ENCODE measurements around the gene DTWD1.
"Not testable (repeated sequence)": the region's sequence is repeated elsewhere in the genome, so short reads cannot be mapped to it uniquely, and the experiment has no call there.

The DTWD1 gene

GRCh38 chr15:49620658-49621368, at the start of gene DTWD1, which contains the start of gene FAM227B:
TSS of gene DTWD1 (plus strand) at chr15:49621048. CDS start at chr15:49625168, 4,120 bp downstream.
TSS of gene FAM227B (minus strand) at chr15:49620818. CDS start at chr15:49615171, 5,647 bp downstream.
- DNase-seq: peak; percentile 92

GRCh38 chr15:49573421-49573820, 47.4 kb upstream of the DTWD1 start:
- DNase-seq: no peak

GRCh38 chr15:49589030-49589429, 31.8 kb upstream of the DTWD1 start:
- DNase-seq: no peak

GRCh38 chr15:49592829-49593316, 28.0 kb upstream of the DTWD1 start:
- DNase-seq: not testable (repeated sequence)

GRCh38 chr15:49604625-49605409, 16.0 kb upstream of the DTWD1 start:
- DNase-seq: no peak

GRCh38 chr15:49605588-49605987, 15.3 kb upstream of the DTWD1 start:
- no peak for DNase-seq

- DNase-seq: no peak
Measured at GRCh38 chr15:49606594-49606993, 14.3 kb upstream of the DTWD1 start.

GRCh38 chr15:49610157-49610918, 10.5 kb upstream of the DTWD1 start:
- DNase-seq: no peak

GRCh38 chr15:49612240-49612639, 8.6 kb upstream of the DTWD1 start:
- DNase-seq: not testable (repeated sequence)

GRCh38 chr15:49619226-49619625, 1.6 kb upstream of the DTWD1 start:
- no peak for DNase-seq

- no peak for DNase-seq
Measured at GRCh38 chr15:49620199-49620598, 649 bp upstream of the DTWD1 start.

GRCh38 chr15:49621401-49621811, 558 bp downstream of the DTWD1 start:
- peak; percentile 13 for DNase-seq

GRCh38 chr15:49621887-49622286, 1.0 kb downstream of the DTWD1 start:
- no peak for DNase-seq

GRCh38 chr15:49622561-49622960, 1.7 kb downstream of the DTWD1 start:
- DNase-seq: no peak

GRCh38 chr15:49624056-49624455, 3.2 kb downstream of the DTWD1 start:
- no peak for DNase-seq

GRCh38 chr15:49625460-49626036, 4.7 kb downstream of the DTWD1 start:
- no peak for DNase-seq

- DNase-seq: no peak
Measured at GRCh38 chr15:49627407-49627877, 6.6 kb downstream of the DTWD1 start.

GRCh38 chr15:49628379-49628778, 7.5 kb downstream of the DTWD1 start:
- DNase-seq: no peak

GRCh38 chr15:49637857-49638256, 17.0 kb downstream of the DTWD1 start:
- no peak for DNase-seq

GRCh38 chr15:49644364-49644794, 23.5 kb downstream of the DTWD1 start:
- DNase-seq: no peak

- DNase-seq: no peak
Measured at GRCh38 chr15:49645277-49645676, 24.4 kb downstream of the DTWD1 start.

GRCh38 chr15:49645941-49646340, 25.1 kb downstream of the DTWD1 start:
- DNase-seq: peak; percentile 32

- no peak for DNase-seq
Measured at GRCh38 chr15:49646891-49647290, 26.0 kb downstream of the DTWD1 start.
